Epithelial cell of prostate (primary cell): ENCODE data around the gene HIGD1B.

ENCODE experiments used
- DNase-seq: peaks from one replicate; pipeline ENCODE4 v3.0.0-alpha.2; 2011; ENCODE audit warnings: low read depth, low spot score
- H3K27ac ChIP-seq: fragments of 450-650 bp; 2 replicates; pipeline ENCODE4 v1.5.1; 2017; ENCODE audit warnings: mild to moderate bottlenecking

HIGD1B gene

DNA sequence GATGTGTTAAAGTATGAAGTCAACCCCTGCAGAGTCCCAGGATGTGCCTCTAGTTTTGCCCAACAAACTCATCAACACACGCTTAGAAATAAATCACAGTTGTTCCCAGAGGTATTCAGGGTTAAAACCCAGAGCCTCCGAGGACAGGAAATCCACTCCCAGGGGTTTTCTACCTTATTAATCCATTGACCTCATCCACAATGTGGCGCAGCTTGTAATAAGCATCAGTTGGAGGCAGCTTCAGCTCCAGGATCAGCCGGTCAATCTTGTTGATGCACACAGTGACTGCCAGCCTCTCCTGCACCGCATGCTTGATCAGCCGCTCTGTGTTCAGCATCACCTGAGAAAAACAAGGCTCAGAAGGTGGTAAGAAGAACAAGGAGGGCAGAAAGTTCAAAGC, 28.1 kb downstream of the HIGD1B start:
- no peak overlapping the region for H3K27ac ChIP-seq
- DNase-seq = no peak

DNA sequence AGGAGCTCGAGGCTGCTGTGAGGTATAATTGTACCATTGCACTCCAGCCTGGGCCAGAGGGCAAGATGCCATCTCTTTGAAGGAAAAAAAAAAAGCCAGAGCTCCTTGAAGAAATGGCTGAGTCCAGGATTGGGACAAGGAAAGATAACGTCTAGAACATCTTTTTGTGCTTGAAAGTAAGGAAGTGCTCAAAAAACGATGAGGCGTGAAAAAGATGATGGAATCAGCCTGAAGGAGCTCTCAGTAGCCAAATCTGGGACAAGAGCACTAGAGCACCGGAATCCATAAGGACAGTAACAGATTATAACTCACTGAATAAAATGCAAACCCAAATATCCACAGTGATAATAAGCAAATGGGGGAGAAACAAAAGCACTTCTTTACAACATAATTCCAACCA, 29.4 kb downstream of the HIGD1B start:
- DNase-seq = no peak
- no peak overlapping the region for H3K27ac ChIP-seq

DNA sequence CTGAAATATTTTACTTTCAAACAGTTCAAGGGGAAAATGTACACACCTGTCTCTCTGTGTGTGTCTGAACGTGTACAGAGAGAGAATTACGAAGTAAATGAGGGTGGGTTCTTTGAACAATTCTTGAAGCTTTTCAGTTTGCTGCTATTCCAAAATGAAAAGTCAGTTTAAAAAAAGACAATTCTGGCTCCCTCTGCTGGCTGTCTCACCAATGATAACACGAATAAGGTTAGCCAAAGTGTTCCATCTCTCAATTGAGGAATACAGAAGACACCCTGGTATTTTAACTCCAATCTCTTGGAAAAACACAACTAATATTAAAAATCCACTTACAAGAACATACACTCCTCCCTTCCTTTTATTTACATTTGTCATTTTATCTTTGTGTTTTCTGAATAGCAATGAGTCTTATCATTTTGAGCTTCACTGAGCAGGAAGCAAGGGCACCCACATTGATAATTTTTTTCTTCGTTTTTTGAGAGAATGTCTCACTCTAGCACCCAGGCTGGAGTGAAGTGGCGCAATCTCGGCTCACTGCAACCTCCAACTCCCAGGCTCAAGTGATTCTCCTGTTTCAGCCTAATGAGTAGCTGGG, 31.0 kb downstream of the HIGD1B start:
- H3K27ac ChIP-seq = no peak overlapping the region
- DNase-seq = no peak

DNA sequence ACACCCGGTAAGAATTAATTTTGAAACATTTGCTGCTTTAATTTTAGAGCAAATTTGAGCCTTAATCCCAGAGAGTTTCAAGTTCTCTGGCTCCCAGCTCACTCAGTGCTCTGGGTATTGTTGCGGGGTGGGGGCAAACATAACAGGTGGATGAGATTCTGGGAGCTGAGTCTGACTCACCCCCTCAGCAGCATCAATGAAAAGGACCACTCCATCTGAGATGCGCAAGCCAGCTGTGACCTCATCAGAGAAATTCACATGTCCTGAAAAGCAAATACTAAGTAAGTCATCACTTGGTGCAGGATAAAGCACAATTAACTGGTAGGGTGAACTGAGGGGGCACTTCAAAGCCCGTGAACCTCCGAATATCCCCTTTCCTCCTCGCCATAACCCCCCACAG, 31.7 kb downstream of the HIGD1B start:
- H3K27ac ChIP-seq = no peak overlapping the region
- DNase-seq = no peak

DNA sequence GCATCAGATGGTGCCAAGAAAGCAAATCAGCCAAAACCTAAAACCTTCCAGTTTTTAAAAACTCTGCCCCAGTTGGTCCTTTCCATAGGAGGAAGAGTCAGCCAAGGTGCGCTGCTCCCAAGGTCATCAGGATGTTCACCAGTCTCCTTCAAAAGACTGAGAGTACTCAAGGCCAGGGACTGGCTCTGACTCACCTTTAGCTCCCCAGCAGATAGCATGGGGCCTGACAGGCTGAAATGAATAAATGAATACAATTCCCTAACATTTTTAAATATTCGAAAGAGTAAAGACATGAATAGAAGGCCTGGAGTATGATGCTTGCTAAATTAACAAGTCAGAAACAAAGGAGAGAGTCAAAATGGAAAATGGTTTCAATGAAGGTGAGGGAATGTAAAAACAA, 32.4 kb downstream of the HIGD1B start:
- DNase-seq = no peak
- no peak overlapping the region for H3K27ac ChIP-seq

DNA sequence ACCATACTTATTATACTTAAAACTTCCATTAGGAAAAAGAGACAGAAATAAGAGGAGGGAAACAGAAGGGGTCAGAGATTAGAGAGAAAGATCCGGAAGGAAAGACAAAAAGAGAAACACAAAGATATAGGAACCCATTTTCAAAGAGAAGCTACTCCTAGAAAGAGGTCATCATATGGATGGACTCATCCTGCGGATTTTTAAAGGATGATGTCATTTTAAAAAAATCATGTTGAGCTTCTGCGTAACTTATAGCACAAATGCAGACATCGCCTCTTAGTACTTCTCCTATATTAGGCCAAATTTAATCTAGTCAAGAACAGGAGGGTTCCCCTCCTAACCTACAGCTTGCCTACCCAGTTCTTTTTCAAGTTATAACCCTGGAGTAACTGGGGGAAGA, 33.5 kb downstream of the HIGD1B start:
- no peak for DNase-seq

DNA sequence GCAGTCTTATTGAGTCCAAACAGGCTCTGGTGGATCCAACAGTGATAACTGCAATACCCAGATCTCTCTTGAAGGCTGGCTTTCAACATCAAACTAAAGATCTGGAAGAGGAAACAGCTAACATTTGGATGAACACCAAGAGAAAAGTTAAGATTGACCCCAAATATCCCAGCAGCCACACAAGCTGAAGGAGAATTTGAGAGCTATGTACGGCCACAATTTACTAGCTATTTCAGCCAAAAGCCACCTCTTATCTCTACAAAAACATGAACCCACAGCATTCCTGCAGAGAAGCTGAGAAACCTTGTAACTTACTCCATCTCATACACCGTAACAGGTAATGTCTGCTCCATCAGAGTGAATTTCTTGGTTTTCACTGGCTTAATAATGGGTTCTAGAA, 37.3 kb downstream of the HIGD1B start:
- H3K27ac ChIP-seq = no peak overlapping the region
- DNase-seq = no peak

More for the DNA sequence above, 33.5 kb downstream of the HIGD1B start:
- no peak overlapping the region for H3K27ac ChIP-seq

DNA sequence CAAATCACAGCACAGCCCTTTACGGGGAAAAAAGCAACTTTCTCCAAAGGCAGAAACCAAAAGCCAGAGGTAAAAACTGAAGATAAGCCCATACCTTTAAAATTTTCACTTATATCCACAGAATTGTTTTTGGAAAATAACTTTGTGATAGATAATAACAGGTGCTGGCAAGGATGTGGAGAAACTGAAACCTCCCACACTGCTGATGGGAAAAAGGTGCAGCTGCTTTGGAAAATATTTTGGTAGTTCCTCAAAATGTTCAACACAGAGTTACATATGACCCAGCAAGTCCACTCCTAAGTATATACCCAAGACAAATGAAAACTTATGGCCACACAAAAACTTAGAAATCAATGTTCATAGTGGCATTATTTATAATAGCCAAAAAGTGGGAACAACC, 39.3 kb downstream of the HIGD1B start:
- H3K27ac ChIP-seq = no peak overlapping the region
- no peak for DNase-seq

DNA sequence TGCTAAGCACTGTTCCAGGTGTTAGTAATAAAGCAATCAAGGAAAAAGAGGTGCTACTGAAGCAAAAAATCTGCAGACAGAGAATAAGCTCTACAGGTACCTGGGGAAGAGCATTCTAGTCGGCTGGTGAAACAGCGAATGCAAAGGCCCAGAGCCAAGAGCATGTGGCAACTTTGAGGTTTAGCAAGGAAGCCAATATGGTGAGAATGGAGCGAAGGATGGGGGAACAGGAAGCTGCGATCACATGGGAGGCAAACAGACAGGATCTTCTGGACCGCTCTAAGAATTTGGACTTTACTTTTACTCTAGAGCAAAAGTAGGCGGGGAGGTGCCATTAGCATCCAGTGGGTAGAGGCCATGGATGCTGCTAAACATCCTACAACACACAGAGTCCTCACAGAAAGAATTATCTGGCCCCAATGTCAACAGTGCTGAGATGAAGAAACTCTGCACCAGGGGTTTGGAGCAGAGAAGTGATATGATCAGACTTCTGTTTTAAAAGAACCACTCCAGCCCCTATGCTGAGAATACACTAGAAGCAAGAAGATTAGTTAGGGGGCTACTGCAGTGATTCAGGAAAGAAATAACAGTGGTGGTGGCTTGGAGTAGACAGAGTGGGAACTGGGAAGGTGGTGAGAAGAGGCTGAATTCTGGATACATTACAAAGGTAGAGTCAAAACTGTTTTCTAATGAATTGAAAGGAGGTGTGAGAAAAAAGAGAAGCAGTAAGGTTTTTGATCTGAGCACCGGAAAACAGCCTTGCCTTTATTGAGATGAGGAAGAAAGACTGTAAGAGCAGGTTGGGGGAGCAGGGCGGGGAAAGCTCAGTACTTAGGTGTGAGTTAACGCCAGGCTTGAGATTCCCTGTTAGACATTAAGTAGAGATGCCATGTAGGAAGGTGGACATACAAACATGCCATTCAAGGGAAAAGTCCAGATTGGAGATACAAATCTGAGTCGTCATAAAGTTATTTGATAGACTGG, 40.6 kb downstream of the HIGD1B start:
- H3K27ac ChIP-seq = no peak overlapping the region
- no peak for DNase-seq

DNA sequence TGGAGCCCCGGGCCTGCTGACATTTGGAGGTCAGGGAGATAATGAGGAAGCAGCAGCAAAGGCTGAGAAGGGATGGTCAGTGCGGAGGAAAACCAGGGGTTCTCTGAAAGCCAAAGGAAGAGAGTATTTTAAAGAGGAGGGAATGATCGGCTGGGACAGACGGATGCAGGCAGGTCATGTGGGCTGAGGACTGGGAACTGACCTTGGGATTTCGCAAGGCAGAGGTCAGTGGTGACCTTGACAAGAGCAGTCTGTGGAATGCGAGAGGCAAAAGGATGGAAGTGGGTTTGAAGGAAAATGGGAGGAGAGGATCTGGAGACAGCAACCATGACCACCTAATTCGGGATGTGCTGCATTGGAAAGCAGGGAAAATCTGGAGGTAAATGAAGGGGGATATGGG, 41.3 kb downstream of the HIGD1B start:
- DNase-seq = no peak
- H3K27ac ChIP-seq = no peak overlapping the region

DNA sequence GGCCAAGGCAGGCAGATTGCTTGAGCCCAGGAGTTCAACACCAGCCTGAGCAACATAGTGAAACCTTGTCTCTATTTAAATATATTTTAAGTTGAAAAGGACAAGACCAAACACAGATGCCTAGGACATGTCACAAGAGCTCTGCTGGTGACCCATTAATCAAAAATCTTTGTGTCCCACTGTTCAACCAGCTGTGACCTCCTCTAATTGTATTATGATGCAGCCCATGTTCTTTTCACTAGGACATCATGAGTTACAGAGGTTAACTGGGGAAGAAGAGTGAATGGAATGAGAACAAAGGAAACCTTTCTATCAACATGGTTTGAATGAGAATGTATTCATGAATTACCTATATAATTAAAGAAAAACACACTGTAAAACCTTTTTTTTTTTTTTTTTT, 44.6 kb downstream of the HIGD1B start:
- no peak overlapping the region for H3K27ac ChIP-seq
- DNase-seq = no peak

DNA sequence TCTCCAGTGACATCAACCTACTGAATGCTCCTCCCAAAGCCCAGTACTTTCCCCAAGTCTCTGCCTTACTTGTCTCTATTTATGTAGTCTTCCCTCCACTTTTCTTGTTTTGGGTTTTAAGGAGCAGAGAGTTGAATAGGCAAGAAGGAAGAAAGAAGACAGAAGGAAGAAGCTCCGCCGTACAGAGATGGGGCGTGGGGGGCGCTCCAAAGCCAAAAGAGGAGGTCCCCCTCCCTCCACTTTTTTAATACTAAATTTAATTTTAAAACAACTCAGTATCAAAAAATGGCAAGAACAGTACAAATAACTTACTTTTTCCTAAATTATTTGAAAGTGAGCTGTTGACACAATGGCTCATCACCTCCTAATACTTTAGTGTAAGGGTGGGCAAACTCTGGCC, 47.0 kb downstream of the HIGD1B start:
- H3K27ac ChIP-seq = no peak overlapping the region
- DNase-seq = no peak

DNA sequence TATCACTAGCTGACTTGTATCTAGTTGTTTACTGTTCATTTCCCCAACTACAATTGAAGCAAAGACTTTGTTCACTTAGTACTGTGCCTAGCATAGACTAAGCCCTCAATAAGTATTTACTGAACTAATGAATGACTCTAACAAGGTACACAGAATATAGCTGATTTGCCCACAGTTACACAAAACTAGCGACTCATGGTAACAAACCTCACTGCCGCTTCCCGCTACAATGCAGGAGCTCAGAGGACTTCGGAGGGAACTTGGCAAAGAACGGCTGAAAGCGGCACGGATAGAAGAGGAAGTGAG, 51.0 kb downstream of the HIGD1B start:
- no peak for DNase-seq
- H3K27ac ChIP-seq = peak overlapping the region; percentile 83

DNA sequence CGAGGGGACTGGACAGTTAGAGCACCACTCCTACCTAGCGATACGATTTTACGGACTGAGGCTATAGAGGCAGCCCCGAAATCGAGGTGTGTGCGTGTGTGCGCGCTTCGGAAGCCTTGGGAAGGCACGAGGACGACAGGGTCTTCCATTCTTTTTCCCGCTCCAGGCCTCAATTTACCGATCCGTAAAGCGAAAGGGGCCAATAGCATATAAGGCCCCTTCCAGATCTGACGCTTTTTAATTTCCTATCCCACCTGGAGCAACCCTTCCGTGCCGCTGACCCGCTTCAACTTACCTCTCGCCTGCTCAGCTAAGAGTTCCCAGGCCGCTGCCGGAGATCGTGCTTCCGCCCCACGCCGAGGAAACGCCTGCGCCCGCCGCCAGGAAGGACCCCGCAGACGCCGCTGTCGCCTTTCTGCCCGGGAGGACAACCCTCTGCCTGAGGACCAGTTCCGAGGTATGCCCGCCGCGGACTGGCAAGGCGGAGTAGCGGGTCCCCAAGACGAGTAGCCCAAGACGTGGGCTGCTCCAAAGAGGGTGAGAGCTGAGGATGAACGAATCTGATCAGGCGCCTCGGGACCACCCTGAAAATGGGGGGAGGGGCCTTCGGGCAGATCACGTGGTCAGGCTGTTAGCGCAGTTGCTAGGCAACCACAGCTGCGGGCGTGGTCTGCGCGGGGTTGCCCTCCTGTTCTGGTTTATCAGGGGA, 51.5 kb downstream of the HIGD1B start, which contains the start of gene EFTUD2:
EFTUD2 (minus strand) TSS at position 372 of the 709 bp plus-strand sequence. CDS start 4,924 bp downstream, outside the sequence.
- peak within 1 kb of the TSS; percentile 83 for H3K27ac ChIP-seq
- DNase-seq = peak; percentile 48
